Measurements from ENCODE around the gene IMMP2L.

DNA sequence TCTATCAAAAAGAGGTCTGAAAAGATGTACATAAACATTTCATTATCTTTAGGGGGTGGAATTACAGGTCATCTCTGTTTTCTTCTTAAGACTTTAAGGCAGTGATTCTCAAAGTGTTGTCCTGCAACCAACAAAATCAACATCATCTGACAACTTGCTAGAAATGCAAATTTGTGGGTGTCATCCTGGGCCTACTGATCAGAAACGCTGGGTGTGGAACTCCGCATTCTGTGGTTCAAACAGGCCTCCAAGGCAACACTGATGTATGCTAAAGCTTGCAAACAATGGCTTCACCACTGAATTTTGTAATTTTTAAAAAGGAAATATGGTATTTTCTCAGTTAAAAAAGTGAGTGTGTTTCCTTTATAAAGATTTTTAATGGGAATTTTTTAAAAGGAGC, 873.4 kb downstream of the IMMP2L start:
- TF ChIP-seq CTCF (IDR thresholded peaks at IDR 0.05) (no peak), POLR2A (IDR thresholded peaks at IDR 0.05) (no peak)

Measured in body of pancreas (tissue), 4 donors.